NCI-H146 treated with DMSO at 0.1 percent for 48 hours (cell line): ENCODE data around the gene RTP5.
"Not testable (repeated sequence)": the region's sequence is repeated elsewhere in the genome, so short reads cannot be mapped to it uniquely, and the experiment has no call there.

Source experiments
- DNase-seq: peaks from one replicate; lab custom pipeline; 2025; ENCODE audit not compliant: unreplicated experiment; lab: John Stamatoyannopoulos, UW

The RTP5 gene

GRCh38 chr2:241869087-241869961 is at the start of gene RTP5:
TSS of gene RTP5 (plus strand) at chr2:241869729. CDS start at chr2:241869757, 28 bp downstream.
- DNase-seq: no peak

GRCh38 chr2:241819947-241820624 is 49.4 kb upstream of the RTP5 start:
- not testable (repeated sequence) for DNase-seq

DNA sequence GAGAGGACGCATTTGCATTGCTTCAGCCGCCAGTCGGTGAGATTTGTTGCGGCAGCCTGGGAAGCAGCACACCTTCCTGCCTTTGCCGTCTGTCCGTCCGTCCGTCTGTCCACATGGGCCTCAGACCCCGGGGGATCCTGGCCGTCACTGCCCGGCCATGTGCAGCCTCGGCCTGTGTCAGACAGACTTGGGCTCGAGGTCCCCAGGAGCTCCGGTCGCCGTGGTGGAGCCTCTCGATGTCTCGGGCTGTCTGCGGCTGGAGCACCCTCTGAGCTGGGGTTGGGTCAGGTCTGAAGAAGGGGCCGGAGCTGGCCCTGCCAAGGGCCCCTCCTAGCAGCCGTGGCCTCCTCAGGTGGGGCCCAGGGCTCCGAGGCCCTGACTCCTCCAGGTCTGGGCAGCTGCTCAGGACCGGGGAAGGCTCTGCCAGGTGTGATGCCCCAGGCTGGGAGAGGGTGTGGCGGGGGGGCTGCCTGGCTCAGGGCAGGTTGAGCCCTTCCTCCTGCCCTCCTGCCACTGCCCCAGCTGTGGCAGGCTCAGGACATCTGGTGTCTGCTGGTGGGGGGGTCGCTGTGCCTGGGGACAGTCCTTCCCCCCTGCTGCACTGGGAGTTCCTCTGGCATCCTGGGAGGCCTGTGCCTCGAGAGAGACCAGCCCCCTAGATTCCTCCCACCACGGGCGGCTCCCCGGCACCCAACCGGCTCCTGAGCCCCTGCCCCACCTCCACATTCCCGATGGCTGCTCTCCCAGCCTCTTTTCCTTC is 48.7 kb upstream of the RTP5 start:
- no peak for DNase-seq

- no peak for DNase-seq
Measured at GRCh38 chr2:241821460-241822263, 47.9 kb upstream of the RTP5 start.

DNA sequence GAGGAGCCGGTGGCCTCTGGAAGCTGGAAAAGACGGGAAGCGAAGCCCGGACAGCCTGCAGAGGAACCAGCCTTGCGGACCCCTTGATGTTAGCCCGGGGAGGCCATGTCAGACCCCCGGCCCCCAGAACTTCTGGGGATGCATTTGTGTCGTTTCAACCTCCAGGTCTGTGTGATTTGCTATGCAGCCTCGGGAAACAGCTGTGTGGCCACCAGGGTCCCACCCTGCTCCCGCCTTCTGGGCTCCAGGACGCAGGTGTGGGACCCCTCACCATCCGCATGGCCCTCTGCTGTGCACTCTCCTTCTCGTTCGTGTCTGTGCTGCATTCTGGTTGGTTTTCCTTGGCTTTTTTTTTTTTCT is 47.3 kb upstream of the RTP5 start:
- DNase-seq: no peak

DNA sequence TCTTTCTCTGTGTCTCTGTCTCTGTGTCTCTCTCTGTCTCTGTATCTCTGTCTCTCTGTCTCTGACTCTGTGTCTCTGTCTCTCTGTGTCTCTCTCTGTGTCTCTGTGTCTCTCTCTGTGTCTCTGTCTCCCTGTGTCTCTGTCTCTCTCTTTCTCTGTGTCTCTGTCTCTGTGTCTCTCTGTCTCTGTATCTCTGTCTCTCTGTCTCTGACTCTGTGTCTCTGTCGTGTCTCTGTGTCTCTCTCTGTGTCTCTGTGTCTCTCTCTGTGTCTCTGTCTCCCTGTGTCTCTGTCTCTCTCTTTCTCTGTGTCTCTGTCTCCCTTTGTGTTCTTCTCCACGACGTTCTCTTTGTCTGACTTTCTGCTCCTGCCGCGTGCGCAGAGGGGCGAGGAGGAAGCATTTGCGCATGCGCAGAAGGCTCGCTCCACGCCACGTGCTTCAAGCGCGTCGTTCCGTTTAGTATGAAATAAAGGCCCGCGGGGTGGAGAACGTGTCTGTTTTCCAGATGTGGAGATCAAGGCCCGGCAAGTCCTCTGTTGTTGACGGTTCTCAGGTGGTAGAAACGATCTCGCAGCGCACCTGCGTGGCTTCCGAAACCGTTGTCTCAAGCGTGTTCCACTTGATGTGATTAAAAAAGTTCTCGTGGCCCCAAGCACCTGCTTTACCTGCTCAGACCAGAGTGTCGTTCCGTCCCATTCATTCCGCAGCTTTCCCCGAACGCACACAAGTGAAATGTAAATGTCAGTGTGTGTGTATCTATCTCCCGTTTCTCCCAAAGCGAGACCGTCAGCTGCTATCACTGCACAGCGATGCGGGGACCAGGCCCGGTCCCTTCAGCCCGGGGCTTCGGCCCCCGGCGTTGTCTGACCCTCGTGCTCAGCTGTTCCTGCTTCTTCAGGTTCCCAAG is 45.7 kb upstream of the RTP5 start:
- DNase-seq: not testable (repeated sequence)

DNA sequence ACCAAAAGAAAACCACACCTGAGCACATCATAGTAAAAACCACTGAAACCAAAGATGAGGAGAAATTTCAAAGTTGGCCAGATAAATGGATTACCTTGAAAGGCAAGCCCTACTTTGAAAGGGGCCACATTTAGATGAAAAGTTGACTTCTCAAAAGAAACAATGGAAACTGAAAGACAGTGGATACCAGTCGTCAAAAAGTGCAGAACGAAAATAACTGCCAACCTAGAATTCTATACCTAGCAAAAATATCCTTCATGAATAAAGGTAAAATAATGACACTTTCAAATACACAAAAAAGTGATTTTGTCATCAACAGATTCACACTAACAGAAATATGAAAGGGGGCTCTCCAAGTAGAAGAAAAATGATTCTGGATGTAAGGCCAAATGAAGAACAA is 42.1 kb upstream of the RTP5 start:
- DNase-seq: no peak

DNA sequence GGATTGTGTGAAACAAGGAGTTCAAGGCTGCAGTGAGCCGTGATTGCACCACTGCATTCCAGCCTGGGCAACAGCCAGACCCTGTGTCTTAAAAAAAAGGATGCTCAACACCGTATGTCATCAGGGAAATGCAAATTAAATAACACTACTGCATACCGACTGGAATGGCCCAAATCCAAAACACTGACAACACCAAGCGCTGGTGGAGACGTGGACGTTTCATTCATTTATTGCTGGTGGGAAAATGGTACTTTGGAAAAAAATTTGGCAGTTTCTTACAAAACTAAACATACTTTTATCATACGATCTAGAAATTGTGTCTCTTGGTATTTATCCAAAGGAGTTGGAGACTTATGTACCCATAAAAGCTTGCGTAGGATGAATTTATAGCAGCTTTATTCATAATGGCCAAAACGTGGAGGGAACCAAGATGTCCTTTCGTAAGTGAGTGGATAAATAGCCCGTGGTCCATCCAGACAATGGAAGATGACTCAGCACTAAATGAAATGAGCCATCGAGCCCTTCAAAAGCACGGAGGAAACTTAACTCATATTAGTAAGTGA is 36.3 kb upstream of the RTP5 start:
- DNase-seq: no peak

GRCh38 chr2:241833756-241834526 is 35.6 kb upstream of the RTP5 start:
- DNase-seq: not testable (repeated sequence)

DNA sequence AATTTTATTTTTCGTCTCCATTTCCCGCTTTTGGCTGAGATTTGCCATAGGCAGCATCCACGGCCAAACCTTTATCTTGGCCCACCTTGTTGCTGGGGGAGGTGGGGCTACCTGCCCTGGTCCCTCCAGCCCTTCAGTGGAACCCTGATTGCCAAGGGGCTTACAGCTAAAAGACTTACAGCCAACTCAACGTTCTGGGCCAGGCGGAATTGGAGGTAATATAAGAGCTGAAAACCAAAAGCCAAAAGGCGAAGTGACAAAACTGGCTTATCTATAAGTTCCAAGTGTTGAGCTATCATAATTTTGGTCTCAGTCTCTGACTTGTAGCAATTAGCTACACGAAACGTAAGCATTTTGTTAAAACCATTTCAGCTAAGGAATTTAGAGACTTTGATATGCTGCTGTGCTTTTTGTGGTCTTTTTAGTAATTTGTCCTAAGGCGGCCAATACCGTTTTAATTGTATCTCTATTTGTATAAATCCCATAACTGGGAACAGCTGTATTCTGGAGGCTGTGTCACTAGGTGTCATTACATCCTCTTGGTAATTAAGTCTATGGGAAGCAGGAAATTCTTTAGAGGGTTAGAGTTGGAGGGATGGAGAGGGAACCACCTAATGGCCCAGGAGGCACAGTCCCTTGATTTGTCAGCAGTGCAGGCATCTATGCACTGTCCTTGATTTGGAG is 34.9 kb upstream of the RTP5 start:
- no peak for DNase-seq

GRCh38 chr2:241835611-241836010 is 33.9 kb upstream of the RTP5 start:
- no peak for DNase-seq

DNA sequence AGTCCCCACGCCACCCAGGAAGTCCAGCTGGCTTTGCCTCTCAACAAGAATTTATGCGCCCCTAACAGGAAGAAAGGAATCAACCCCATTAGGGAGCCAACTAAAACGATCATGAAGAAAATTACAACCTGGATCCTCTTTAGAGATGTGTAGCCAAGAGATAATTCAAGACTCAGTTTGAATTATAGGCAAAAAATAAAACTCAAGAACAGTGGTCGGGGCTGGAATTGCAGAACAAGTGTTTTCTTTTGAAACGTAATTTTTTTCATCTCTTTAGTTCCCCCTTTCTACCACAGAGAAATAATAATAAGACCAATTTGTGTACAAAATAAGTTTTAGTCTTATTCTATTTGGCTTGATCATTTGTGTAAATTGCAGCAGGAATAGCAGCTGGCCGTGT is 33.2 kb upstream of the RTP5 start:
- no peak for DNase-seq

DNA sequence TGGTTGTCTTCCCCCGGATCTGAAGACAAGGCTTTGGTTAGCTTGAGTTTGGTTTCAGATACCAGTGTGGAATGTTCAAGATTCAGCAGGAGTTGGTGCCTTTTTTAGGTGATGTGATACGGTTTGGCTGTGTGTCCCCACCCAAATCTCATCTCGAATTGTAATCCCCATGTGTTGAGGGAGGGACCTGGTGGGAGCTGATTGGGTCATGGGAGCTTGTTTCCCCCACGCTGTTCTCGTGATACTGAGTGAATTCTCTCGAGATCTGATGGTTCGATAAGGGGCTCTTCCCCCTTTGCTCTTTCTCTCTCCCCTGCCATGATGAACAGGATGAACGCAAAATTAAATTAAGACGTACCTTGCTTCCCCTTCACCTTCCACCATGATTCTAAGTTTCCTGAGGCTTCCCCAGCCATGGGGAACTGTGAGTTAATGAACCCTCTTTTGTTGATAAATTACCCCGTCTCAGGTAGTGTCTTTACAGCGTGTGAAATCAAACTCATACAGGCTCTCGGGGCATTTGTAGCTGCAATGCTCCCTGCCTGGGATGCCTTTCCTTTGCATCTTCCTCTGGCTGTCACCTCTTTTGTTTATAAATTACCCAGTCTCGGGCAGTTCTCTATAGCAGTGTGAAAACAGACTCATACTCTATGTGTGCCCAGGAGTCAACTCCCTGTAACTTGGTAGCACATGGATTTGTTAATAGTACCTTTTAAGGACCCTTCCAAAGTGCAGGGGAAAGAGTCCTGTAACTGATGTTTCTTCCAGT is 32.1 kb upstream of the RTP5 start:
- no peak for DNase-seq

DNA sequence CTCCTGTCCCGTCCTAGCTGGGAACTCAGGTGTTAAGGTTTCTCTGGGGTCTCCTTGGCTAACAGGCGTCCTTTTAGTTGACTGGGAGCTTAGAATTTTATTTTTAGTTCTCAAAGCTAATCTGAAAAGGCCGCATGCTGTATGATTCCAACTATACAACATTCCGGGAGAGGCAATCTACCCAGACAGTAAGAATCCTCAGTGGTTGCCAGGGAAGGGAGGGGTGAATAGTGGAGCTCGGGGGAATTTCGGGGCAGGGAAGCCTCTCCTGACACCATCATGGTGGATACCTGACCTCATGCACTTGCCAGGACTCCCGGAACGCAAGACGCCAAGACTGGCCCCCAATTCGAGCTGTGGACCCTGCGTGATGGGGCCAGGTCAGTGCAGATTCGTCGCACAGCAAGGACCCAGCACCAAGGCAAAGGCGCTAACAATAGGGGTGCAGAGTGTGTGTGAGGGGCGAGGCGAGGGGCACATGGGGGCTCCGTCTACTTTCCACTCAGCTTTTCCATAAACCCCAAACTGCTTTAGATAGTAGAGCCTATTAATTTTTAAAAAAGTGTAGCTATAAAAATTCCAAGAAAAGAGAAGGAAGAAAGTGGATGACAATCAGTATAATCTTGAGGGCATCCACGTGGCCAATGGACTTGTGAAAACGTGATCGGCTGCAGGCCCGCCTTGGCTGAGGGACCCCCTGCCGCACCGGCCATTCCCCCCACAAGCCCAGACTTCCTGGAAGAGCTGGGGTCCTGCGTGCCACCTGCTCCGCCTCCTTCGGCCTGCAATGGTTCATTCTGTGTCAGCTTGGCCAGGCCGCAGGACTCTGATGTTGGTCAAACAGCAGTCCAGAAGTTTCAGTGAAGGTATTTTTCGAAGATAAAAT is 28.1 kb upstream of the RTP5 start:
- no peak for DNase-seq

- no peak for DNase-seq
Measured at GRCh38 chr2:241842067-241842415, 27.5 kb upstream of the RTP5 start.

- DNase-seq: no peak
Measured at GRCh38 chr2:241842620-241843211, 26.8 kb upstream of the RTP5 start.
